Lower lobe of right lung (tissue), 2 donors: ENCODE results near the gene WDR7. TPM values are rescaled to one million over a fixed set of nuclear protein-coding genes. Genes with fewer than 3 reads are reported as not detected.
"Not testable (repeated sequence)": the region's sequence is repeated elsewhere in the genome, so short reads cannot be mapped to it uniquely, and the experiment has no call there.

ENCODE experiments used
- ATAC-seq, 2 donors: fragments of 200-7000 bp; cut with Tn5 transposase; one replicate each; pipeline ENCODE4 v1.9.1; 2020 to 2022; ENCODE audit warnings: mild to moderate bottlenecking in 2 of 2, moderate library complexity in 2 of 2
- DNase-seq: peaks from one replicate; pipeline ENCODE4 v3.0.0-alpha.2; 2020
- H3K27ac ChIP-seq: fragments of 200-600 bp; one replicate; pipeline ENCODE4 v1.8.0; 2022
- H3K27me3 ChIP-seq: fragments of 200-600 bp; one replicate; pipeline ENCODE4 v1.8.0; 2022; ENCODE audit warnings: low read depth
- H3K36me3 ChIP-seq: fragments of 200-600 bp; one replicate; pipeline ENCODE4 v1.8.0; 2022; ENCODE audit warnings: mild to moderate bottlenecking
- H3K4me1 ChIP-seq: fragments of 200-600 bp; one replicate; pipeline ENCODE4 v1.8.0; 2022
- H3K4me3 ChIP-seq: fragments of 200-600 bp; one replicate; pipeline ENCODE4 v1.8.0; 2022; ENCODE audit warnings: mild to moderate bottlenecking
- H3K9me3 ChIP-seq: fragments of 200-600 bp; one replicate; pipeline ENCODE4 v1.8.0; 2022
- intact Hi-C: fragments of 100-400 bp; cut with DNase I; formaldehyde crosslinking; loops from one replicate; pipeline ENCODE4 v1.11.0; 2022
- total RNA-seq: library from RNA; stranded (reverse); fragmentation: NEBNext Ultra II Directional; extraction: Animal tissue kit (Norgen Biotek cat#: 25700); gene quantifications from one replicate; pipeline ENCODE4 v1.2.1, GENCODE V29; 2021
- TF ChIP-seq, protein P1 (sequence below): fragments of 200-600 bp; IDR thresholded peaks from one replicate; pipeline ENCODE4 v1.8.0; 2022; ENCODE audit warnings: antibody characterized with exemption, mild to moderate bottlenecking
- donor health status: DM: no; HTN: yes; CAD: no; lungs with severe emphysema.

The WDR7 gene
- total RNA-seq, 1 donor from 2014 or later, result 29.1 TPM

DNA sequence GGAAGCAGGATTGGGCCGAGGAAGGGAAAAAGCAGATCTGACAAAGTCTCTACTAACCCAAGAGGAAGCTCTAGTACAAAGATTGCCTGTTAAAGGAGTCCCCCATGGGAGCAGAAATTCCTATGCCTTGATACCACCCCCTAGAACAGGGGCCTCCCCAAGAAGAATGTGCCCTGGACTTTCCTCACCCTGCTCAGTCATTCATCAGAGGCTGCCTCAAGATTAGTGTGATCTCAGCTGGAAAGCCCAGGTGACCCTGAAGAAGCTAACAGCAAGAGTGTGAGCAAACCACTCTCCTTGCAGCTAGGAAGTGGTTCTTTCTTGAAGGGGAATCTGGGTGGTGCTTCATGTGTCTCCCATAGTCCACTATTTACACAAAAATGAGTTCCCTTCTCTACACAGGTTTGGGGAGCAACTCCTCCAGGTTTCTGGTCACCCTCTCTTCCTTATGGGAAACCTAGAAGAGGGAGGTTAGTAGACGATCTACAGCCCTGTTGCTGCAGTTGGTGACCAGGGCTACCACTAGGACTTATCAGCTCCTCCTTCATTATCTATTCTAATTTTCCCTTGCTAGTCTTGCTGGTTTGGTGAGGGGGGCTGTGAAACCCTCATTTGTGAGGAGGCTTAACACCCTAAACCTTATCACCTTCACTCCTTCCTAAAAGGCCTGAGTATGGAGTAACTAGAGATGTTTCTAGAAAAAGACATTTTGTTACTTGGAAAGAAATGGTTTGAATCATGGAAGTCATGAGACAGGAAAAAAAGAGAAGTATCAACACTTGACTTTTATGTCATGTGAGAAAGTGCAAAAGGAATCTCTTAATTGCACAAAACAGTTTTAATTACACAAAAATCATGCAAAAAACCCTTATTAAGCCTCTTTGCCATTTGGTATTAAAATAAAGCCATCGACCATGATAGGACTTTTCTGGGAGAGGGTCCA is 2.9 kb upstream of the WDR7 start:
- Histone ChIP-seq H3K4me3 (no peak overlapping the region), H3K27me3 (no peaks in the 10 kb centered on the region), H3K27ac (no peak overlapping the region), H3K4me1 (peaks cover 18% of the 10 kb centered on the region), H3K36me3 (no peaks in the 10 kb centered on the region), H3K9me3 (no peaks in the 10 kb centered on the region)
- ATAC-seq (no peak), DNase-seq (no peak)
- TF ChIP-seq, protein P1, sequence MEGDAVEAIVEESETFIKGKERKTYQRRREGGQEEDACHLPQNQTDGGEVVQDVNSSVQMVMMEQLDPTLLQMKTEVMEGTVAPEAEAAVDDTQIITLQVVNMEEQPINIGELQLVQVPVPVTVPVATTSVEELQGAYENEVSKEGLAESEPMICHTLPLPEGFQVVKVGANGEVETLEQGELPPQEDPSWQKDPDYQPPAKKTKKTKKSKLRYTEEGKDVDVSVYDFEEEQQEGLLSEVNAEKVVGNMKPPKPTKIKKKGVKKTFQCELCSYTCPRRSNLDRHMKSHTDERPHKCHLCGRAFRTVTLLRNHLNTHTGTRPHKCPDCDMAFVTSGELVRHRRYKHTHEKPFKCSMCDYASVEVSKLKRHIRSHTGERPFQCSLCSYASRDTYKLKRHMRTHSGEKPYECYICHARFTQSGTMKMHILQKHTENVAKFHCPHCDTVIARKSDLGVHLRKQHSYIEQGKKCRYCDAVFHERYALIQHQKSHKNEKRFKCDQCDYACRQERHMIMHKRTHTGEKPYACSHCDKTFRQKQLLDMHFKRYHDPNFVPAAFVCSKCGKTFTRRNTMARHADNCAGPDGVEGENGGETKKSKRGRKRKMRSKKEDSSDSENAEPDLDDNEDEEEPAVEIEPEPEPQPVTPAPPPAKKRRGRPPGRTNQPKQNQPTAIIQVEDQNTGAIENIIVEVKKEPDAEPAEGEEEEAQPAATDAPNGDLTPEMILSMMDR, result no peak
- intact Hi-C loops, result no loop called here

GRCh38 chr18:56649996-56650395 is 1.2 kb upstream of the WDR7 start:
- no peaks in the 10 kb centered on the region for H3K36me3 ChIP-seq
- no peaks in the 10 kb centered on the region for H3K27me3 ChIP-seq
- TF ChIP-seq, protein P1, result no peak
- ATAC-seq (no peak), DNase-seq (no peak)
- no peak overlapping the region for H3K4me3 ChIP-seq
- H3K4me1 ChIP-seq, result peaks cover 18% of the 10 kb centered on the region
- H3K27ac ChIP-seq, result no peak overlapping the region
- intact Hi-C loops, result no loop called here
- H3K9me3 ChIP-seq, result no peaks in the 10 kb centered on the region

GRCh38 chr18:56651771-56652092 is 573 bp downstream of the WDR7 start:
- peak overlapping the region; percentile 92 for H3K4me3 ChIP-seq
- peak in 1 of 2 donors; percentile 31 for ATAC-seq
- no peaks in the 10 kb centered on the region for H3K9me3 ChIP-seq
- peaks cover 18% of the 10 kb centered on the region for H3K4me1 ChIP-seq
- no peaks in the 10 kb centered on the region for H3K27me3 ChIP-seq
- intact Hi-C loops, result no loop called here
- no peaks in the 10 kb centered on the region for H3K36me3 ChIP-seq
- peak overlapping the region; percentile 89 for H3K27ac ChIP-seq
- TF ChIP-seq, protein P1, result no peak
- DNase-seq, result no peak

GRCh38 chr18:56652802-56653201 is 1.6 kb downstream of the WDR7 start:
- no peaks in the 10 kb centered on the region for H3K36me3 ChIP-seq
- H3K4me3 ChIP-seq, result no peak overlapping the region
- H3K9me3 ChIP-seq, result no peaks in the 10 kb centered on the region
- H3K4me1 ChIP-seq, result peaks cover 18% of the 10 kb centered on the region
- intact Hi-C loops, result no loop called here
- DNase-seq (no peak), ATAC-seq (no peak)
- TF ChIP-seq, protein P1, result no peak
- no peak overlapping the region for H3K27ac ChIP-seq
- H3K27me3 ChIP-seq, result no peaks in the 10 kb centered on the region

DNA sequence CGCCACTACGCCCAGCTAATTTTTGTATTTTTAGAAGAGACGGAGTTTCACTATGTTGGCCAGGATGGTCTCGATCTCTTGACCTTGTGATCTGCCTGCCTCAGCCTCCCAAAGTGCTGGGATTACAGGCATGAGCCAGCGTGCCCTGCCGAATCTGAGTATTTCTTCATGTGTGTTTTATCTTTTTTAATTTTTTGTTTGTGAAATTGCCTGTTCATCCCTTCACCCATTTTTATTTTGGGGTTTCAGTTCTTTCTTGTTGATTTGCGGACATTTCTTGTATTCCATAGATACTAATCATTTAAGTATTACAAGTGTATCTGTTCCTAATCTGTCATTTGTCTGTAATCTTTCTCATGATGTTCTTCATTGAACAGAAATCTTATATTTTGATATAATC is 3.1 kb downstream of the WDR7 start:
- intact Hi-C loops, H3K4me3 ChIP-seq, ATAC-seq: not testable (repeated sequence)

GRCh38 chr18:56658261-56658660 is 7.1 kb downstream of the WDR7 start:
- intact Hi-C loops, result no loop called here
- Histone ChIP-seq H3K27me3 (no peaks in the 10 kb centered on the region), H3K4me3 (no peak overlapping the region), H3K27ac (no peak overlapping the region), H3K36me3 (no peaks in the 10 kb centered on the region), H3K4me1 (no peaks in the 10 kb centered on the region), H3K9me3 (no peaks in the 10 kb centered on the region)
- ATAC-seq (no peak), DNase-seq (no peak)
- TF ChIP-seq, protein P1, result no peak

More for the DNA sequence above, 3.1 kb downstream of the WDR7 start:
- H3K4me1 ChIP-seq, result peaks cover 18% of the 10 kb centered on the region
- not testable (repeated sequence) for H3K27ac ChIP-seq, H3K36me3 ChIP-seq, DNase-seq, H3K27me3 ChIP-seq, H3K9me3 ChIP-seq
